GM21528 (cell line): ENCODE measurements around the gene KLHL4.
"Not testable (repeated sequence)": the region's sequence is repeated elsewhere in the genome, so short reads cannot be mapped to it uniquely, and the experiment has no call there.

Experiments
- ATAC-seq: cut with Tn5 transposase; IDR thresholded peaks from one replicate; pipeline ENCODE4 v1.9.1; 2021; ENCODE audit warnings: mild to moderate bottlenecking, moderate library complexity; ENCODE audit not compliant: unreplicated experiment, low FRiP score

Gene KLHL4

GRCh38 chrX:87661761-87662160 lies 144.2 kb downstream of the KLHL4 start:
- no peak for ATAC-seq

- no peak for ATAC-seq
These were observed 145.8 kb downstream of the KLHL4 start for GRCh38 chrX:87663421-87663820.

- ATAC-seq, result no peak
These were observed 146.8 kb downstream of the KLHL4 start for GRCh38 chrX:87664381-87664780.

GRCh38 chrX:87679849-87680248 lies 162.2 kb downstream of the KLHL4 start:
- no peak for ATAC-seq

GRCh38 chrX:87687703-87688102 lies 170.1 kb downstream of the KLHL4 start:
- ATAC-seq, result no peak

- ATAC-seq, result not testable (repeated sequence)
These were observed 170.6 kb downstream of the KLHL4 start for GRCh38 chrX:87688113-87688748.

- not testable (repeated sequence) for ATAC-seq
These were observed 171.6 kb downstream of the KLHL4 start for GRCh38 chrX:87689218-87689617.

- no peak for ATAC-seq
These were observed 175.6 kb downstream of the KLHL4 start for GRCh38 chrX:87693204-87693603.

GRCh38 chrX:87697409-87697808 lies 179.8 kb downstream of the KLHL4 start:
- no peak for ATAC-seq

GRCh38 chrX:87702795-87703194 lies 185.2 kb downstream of the KLHL4 start:
- ATAC-seq, result no peak

GRCh38 chrX:87703469-87703868 lies 185.9 kb downstream of the KLHL4 start:
- not testable (repeated sequence) for ATAC-seq

GRCh38 chrX:87706134-87706533 lies 188.5 kb downstream of the KLHL4 start:
- no peak for ATAC-seq

GRCh38 chrX:87710580-87710979 lies 193.0 kb downstream of the KLHL4 start:
- ATAC-seq, result no peak
